OCI-LY1 (cell line): Measurements from ENCODE around the gene SOX5.

Experiments used
- EZH2 ChIP-seq: fragments of 200-600 bp; sonication (generic), shearing (Covaris generic); IDR thresholded peaks from 2 replicates; pipeline ENCODE4 v1.8.0; 2017; ENCODE audit warnings: borderline replicate concordance, mixed run types, mild to moderate bottlenecking, antibody characterized with exemption, low read length, moderate library complexity, mixed read lengths
- TF ChIP-seq, protein P1 (sequence below): fragments of 200-600 bp; sonication (generic), shearing (Covaris generic); IDR thresholded peaks from 2 replicates; pipeline ENCODE4 v1.5.1; 2017; ENCODE audit warnings: mild to moderate bottlenecking, antibody characterized with exemption, low read length, moderate library complexity, mixed read lengths

- TF ChIP-seq, protein P1, sequence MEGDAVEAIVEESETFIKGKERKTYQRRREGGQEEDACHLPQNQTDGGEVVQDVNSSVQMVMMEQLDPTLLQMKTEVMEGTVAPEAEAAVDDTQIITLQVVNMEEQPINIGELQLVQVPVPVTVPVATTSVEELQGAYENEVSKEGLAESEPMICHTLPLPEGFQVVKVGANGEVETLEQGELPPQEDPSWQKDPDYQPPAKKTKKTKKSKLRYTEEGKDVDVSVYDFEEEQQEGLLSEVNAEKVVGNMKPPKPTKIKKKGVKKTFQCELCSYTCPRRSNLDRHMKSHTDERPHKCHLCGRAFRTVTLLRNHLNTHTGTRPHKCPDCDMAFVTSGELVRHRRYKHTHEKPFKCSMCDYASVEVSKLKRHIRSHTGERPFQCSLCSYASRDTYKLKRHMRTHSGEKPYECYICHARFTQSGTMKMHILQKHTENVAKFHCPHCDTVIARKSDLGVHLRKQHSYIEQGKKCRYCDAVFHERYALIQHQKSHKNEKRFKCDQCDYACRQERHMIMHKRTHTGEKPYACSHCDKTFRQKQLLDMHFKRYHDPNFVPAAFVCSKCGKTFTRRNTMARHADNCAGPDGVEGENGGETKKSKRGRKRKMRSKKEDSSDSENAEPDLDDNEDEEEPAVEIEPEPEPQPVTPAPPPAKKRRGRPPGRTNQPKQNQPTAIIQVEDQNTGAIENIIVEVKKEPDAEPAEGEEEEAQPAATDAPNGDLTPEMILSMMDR = no peak
- TF ChIP-seq EZH2 = no peak
Measured at GRCh38 chr12:23628806-23629205, 320.7 kb downstream of the SOX5 start.
